GM12873 (cell line): ENCODE measurements around the gene PRMT6.

ENCODE experiments used
- CTCF ChIP-seq: IDR thresholded peaks from 2 replicates; pipeline ENCODE4 v1.5.1; 2012; ENCODE audit warnings: low read depth, mild to moderate bottlenecking, moderate library complexity, low read length, control low read depth; ENCODE audit not compliant: insufficient read depth; ENCODE audit errors: missing control alignments

Gene PRMT6

GRCh38 chr1:107056426-107057196 is at the start of gene PRMT6:
Gene PRMT6, plus strand, starts transcription at chr1:107056674. Its CDS starts 42 bp downstream, at chr1:107056716.
- no peak for TF ChIP-seq CTCF

- no peak for TF ChIP-seq CTCF
Observed at GRCh38 chr1:107009281-107009680, 47.2 kb upstream of the PRMT6 start.

GRCh38 chr1:107010582-107010981 is 45.9 kb upstream of the PRMT6 start:
- TF ChIP-seq CTCF, result no peak

GRCh38 chr1:107016376-107016978 is 40.0 kb upstream of the PRMT6 start:
- TF ChIP-seq CTCF, result no peak

- no peak for TF ChIP-seq CTCF
Observed at GRCh38 chr1:107018445-107018844, 38.0 kb upstream of the PRMT6 start.

- TF ChIP-seq CTCF, result no peak
Observed at GRCh38 chr1:107019166-107019565, 37.3 kb upstream of the PRMT6 start.

- TF ChIP-seq CTCF, result peak; percentile 6
Observed at GRCh38 chr1:107047602-107048001, 8.9 kb upstream of the PRMT6 start.
